Spleen (tissue), 11 donors: ENCODE data around the gene KIF26B. TPM values are rescaled to one million over a fixed set of nuclear protein-coding genes. Genes with fewer than 3 reads are reported as not detected.

Experiments
- DNase-seq: peaks from one replicate; pipeline ENCODE4 v3.0.0-alpha.2; 2020
- H3K27ac ChIP-seq, 8 donors: fragments of 200-600 bp; sonication (generic) in 7 of 8; 1 replicate in 4 of 8; 2 replicates in 4 of 8; pipeline versions ENCODE4 v1.5.0 to v1.8.0; 2016 to 2021; ENCODE audit warnings: inconsistent platforms in 4 of 8, mild to moderate bottlenecking in 4 of 8, moderate library complexity in 1 of 8
- H3K27me3 ChIP-seq, 7 donors: fragments of 200-600 bp; sonication (generic) in 6 of 7; replicated peaks in 1 of 7; 1 replicate in 4 of 7; 2 replicates in 3 of 7; pipeline versions ENCODE4 v1.5.0 to v1.8.0; 2016 to 2021; ENCODE audit warnings: inconsistent platforms in 3 of 7, mild to moderate bottlenecking in 1 of 7
- H3K36me3 ChIP-seq, 6 donors: fragments of 200-600 bp; sonication (generic) in 5 of 6; 1 replicate in 4 of 6; 2 replicates in 2 of 6; pipeline versions ENCODE4 v1.5.0 to v1.8.0; 2016 to 2021; ENCODE audit warnings: inconsistent platforms in 2 of 6
- H3K4me1 ChIP-seq, 6 donors: fragments of 200-600 bp; sonication (generic) in 5 of 6; 1 replicate in 3 of 6; 2 replicates in 3 of 6; pipeline versions ENCODE4 v1.5.0 to v1.8.0; 2016 to 2021; ENCODE audit warnings: inconsistent platforms in 3 of 6
- H3K4me3 ChIP-seq, 8 donors: fragments of 200-600 bp; sonication (generic) in 7 of 8; 1 replicate in 4 of 8; 2 replicates in 4 of 8; pipeline versions ENCODE4 v1.5.0 to v1.8.0; 2016 to 2021; ENCODE audit warnings: inconsistent platforms in 4 of 8, mild to moderate bottlenecking in 4 of 8, moderate library complexity in 2 of 8
- H3K9me3 ChIP-seq, 8 donors: fragments of 200-600 bp; sonication (generic) in 7 of 8; 1 replicate in 4 of 8; 2 replicates in 4 of 8; pipeline versions ENCODE4 v1.5.0 to v1.8.0; 2016 to 2021; ENCODE audit warnings: inconsistent platforms in 4 of 8
- POLR2A ChIP-seq, 3 donors: fragments of 450-650 bp; IDR thresholded peaks; one replicate each; pipeline ENCODE4 v1.5.1; 2017; ENCODE audit warnings: antibody characterized with exemption in 3 of 3, mild to moderate bottlenecking in 1 of 3
- POLR2AphosphoS5 ChIP-seq, 3 donors: sonication (generic); formaldehyde crosslinking; IDR thresholded peaks; one replicate each; pipeline ENCODE4 v1.5.1; 2017; ENCODE audit warnings: antibody characterized with exemption in 3 of 3
- WGBS, 5 donors: extraction: QIAGEN DNeasy Blood & Tissue Kit in 3 of 5; methylation state at CpG; one replicate each; pipeline versions ENCODE4 v1.1.5 to v1.1.7; 2013 to 2018; 5-methylcytosine and 5-hydroxymethylcytosine counted together
- intact Hi-C: fragments of 100-400 bp; cut with DNase I; formaldehyde crosslinking; loops from one replicate; pipeline ENCODE4 v1.15.0; 2023; ENCODE audit warnings: low total_unique reads
- polyA plus RNA-seq, 3 donors: library from polyadenylated mRNA; stranded (reverse); fragments of 200-250 nt; gene quantifications; one replicate each; pipeline ENCODE4 v1.2.1, GENCODE V29; 2013
- total RNA-seq, 7 donors: library from RNA; depleted of rRNA in 3 of 7; stranded (reverse); fragments of >200 nt in 3 of 7; fragmentation: NEBNext Ultra II Directional in 4 of 7; extraction: Animal tissue kit (Norgen Biotek cat#: 25700) in 4 of 7; gene quantifications; one replicate each; pipeline versions ENCODE4 v1.1.0 to v1.2.1, GENCODE V29; 2016 to 2021
- TF ChIP-seq, protein P1 (sequence below), 11 experiments: fragments of 200-600 bp in 7 of 11; fragments of 450-650 bp in 4 of 11; sonication (generic) in 4 of 11; IDR thresholded peaks in 8 of 11; conservative IDR thresholded peaks in 3 of 11; 1 replicate in 7 of 11; 2 replicates in 4 of 11; pipeline versions ENCODE4 v1.4.0 to v1.8.0; 2016 to 2021; ENCODE audit warnings: antibody characterized with exemption in 11 of 11, inconsistent platforms in 4 of 11, mild to moderate bottlenecking in 1 of 11
- donor health status: healthy with polysubstance abuse.
- donor health status: DM: no; HTN: no; CAD: no; lungs with moderate emphysema.
- donor health status: DM: no; HTN: no; CAD: no.
- donor health status: Bipolar disorder and iron deficiency.
- donor health status: healthy.
- donor health status: DM: no; HTN: no; CAD: no.
- donor health status: DM: yes; HTN: yes; CAD: no.

KIF26B gene
- total and polyA plus RNA-seq, 10 donors, result 0.07 to 4.5 (median 0.60) TPM; not detected in 1

DNA sequence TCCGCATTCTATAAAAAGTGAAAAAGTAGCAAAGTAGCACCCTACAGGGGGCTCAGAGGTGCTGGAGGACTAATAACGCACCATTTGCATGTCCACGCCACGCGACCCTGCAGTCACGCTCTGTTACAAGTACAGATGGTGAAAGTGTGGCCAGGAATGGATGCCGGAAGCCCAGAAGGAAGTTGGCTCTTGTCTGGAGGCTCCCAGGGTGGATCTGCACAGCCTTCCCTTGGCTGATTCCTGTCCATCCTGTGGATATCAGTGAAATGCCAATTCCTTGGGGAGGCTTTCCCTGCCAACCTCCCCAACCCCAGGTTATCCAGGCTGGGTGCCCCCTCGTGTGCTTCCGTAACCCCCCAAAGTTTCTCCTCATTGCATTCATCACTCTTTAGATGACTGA is 396.8 kb downstream of the KIF26B start:
- 88 to 97% (median 94%) methylated on average over 9 of the region's 9 CpGs for WGBS, 5 donors
- H3K27me3 ChIP-seq, result peaks cover 0 to 4% (median 0%) of the 10 kb centered on the region in 7 donors
- intact Hi-C loops, result no loop called here
- no peak for DNase-seq
- peaks cover 0 to 3% (median 0%) of the 10 kb centered on the region in 8 donors for H3K9me3 ChIP-seq
- no peak overlapping the region for H3K27ac ChIP-seq
- no peaks in the 10 kb centered on the region for H3K4me1 ChIP-seq
- H3K36me3 ChIP-seq, result no peaks in the 10 kb centered on the region
- TF ChIP-seq POLR2A (IDR thresholded peaks at IDR 0.05) (no peak), POLR2AphosphoS5 (IDR thresholded peaks at IDR 0.05) (no peak)
- TF ChIP-seq, protein P1, sequence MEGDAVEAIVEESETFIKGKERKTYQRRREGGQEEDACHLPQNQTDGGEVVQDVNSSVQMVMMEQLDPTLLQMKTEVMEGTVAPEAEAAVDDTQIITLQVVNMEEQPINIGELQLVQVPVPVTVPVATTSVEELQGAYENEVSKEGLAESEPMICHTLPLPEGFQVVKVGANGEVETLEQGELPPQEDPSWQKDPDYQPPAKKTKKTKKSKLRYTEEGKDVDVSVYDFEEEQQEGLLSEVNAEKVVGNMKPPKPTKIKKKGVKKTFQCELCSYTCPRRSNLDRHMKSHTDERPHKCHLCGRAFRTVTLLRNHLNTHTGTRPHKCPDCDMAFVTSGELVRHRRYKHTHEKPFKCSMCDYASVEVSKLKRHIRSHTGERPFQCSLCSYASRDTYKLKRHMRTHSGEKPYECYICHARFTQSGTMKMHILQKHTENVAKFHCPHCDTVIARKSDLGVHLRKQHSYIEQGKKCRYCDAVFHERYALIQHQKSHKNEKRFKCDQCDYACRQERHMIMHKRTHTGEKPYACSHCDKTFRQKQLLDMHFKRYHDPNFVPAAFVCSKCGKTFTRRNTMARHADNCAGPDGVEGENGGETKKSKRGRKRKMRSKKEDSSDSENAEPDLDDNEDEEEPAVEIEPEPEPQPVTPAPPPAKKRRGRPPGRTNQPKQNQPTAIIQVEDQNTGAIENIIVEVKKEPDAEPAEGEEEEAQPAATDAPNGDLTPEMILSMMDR (IDR thresholded peaks at IDR 0.05 in 8 of 11, conservative IDR thresholded peaks at IDR 0.05 in 3 of 11), result no peak
- no peak overlapping the region for H3K4me3 ChIP-seq

DNA sequence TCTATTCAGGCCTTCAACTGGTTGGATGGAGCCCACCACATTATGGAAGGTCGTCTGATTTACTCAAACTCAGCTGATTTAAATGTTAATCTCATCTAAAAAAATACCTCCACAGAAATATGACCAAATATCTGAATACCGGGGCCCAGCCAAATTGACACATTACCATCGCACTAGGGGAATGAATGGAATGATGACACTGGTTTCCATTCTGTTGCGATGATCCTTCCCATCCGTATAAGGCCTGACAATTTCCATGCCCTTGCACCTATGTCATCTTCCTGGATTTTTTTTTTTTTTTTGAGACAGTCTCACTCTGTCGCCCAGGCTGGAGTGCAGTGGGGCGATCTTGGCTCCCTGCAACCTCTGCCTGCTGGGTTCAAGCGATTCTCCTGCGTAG is 397.5 kb downstream of the KIF26B start:
- no peak overlapping the region for H3K27ac ChIP-seq
- 84 to 97% (median 85%) methylated on average over 9 of the region's 9 CpGs for WGBS, 5 donors
- H3K27me3 ChIP-seq, result peaks cover 0 to 4% (median 0%) of the 10 kb centered on the region in 7 donors
- H3K9me3 ChIP-seq, result peaks cover 0 to 3% (median 0%) of the 10 kb centered on the region in 8 donors
- TF ChIP-seq POLR2AphosphoS5 (IDR thresholded peaks at IDR 0.05) (no peak), POLR2A (IDR thresholded peaks at IDR 0.05) (no peak)
- TF ChIP-seq, protein P1 (IDR thresholded peaks at IDR 0.05 in 8 of 11, conservative IDR thresholded peaks at IDR 0.05 in 3 of 11), result no peak
- intact Hi-C loops, result no loop called here
- H3K36me3 ChIP-seq, result no peaks in the 10 kb centered on the region
- H3K4me3 ChIP-seq, result no peak overlapping the region
- H3K4me1 ChIP-seq, result no peaks in the 10 kb centered on the region
- DNase-seq, result no peak

DNA sequence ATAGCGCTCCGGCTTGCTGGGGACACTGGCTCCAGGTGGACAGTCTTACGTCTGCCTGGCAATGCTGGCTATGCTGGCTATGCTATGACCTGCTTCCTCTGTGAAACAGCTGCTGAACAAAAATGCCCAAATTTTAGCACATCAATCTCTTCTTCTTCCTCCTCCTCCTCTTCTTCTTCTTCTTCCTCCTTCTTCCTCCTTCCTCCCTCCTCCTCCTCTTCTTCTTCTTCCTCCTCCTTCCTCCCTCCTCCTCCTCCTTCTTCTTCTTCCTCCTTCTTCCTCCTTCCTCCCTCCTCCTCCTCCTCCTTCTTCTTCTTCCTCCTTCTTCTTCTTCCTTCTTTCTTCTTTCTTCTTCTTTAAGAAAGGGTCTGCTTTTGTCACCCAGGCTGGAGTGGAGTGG is 401.3 kb downstream of the KIF26B start:
- intact Hi-C loops, result no loop called here
- no peak for DNase-seq
- 91 to 100% (median 96%) methylated on average over 3 of the region's 3 CpGs for WGBS, 5 donors
- Histone ChIP-seq H3K27ac (no peak overlapping the region), H3K4me3 (no peak overlapping the region), H3K4me1 (no peaks in the 10 kb centered on the region), H3K36me3 (no peaks in the 10 kb centered on the region), H3K27me3 (peaks cover 0 to 4% (median 0%) of the 10 kb centered on the region in 7 donors), H3K9me3 (peaks cover 0 to 3% (median 0%) of the 10 kb centered on the region in 8 donors)
- no peak for TF ChIP-seq POLR2AphosphoS5 (IDR thresholded peaks at IDR 0.05)
- no peak for TF ChIP-seq POLR2A (IDR thresholded peaks at IDR 0.05)
- TF ChIP-seq, protein P1 (IDR thresholded peaks at IDR 0.05 in 8 of 11, conservative IDR thresholded peaks at IDR 0.05 in 3 of 11), result no peak

DNA sequence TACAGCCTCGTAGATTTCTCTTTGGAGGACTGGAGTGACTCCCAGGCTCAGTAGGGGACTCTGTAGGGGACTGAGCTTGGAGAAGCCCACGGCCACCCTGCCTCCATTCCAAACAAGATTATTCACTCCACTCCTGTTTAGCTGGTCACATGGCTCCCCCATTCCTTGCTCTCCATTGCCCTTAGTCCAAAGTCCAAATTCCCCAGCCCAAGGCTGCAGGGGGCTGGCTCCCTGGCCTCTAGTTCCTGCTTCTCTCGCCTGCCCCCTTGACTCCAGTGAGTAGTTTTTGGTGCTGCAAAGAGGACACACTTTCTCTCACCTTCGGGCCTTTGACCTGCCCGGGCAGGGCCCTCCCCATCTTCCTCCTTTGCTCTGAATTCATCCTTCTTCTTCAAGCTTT is 403.3 kb downstream of the KIF26B start:
- WGBS, 5 donors, result 82 to 94% (median 85%) methylated on average over 5 of the region's 5 CpGs

More for the DNA sequence above, 403.3 kb downstream of the KIF26B start:
- Histone ChIP-seq H3K27ac (no peak overlapping the region), H3K4me3 (no peak overlapping the region), H3K36me3 (no peaks in the 10 kb centered on the region), H3K4me1 (no peaks in the 10 kb centered on the region), H3K9me3 (no peaks in the 10 kb centered on the region), H3K27me3 (peaks cover 0 to 4% (median 0%) of the 10 kb centered on the region in 7 donors)
- TF ChIP-seq, protein P1 (IDR thresholded peaks at IDR 0.05 in 8 of 11, conservative IDR thresholded peaks at IDR 0.05 in 3 of 11), result no peak
- TF ChIP-seq POLR2A (IDR thresholded peaks at IDR 0.05), result no peak
- TF ChIP-seq POLR2AphosphoS5 (IDR thresholded peaks at IDR 0.05), result no peak
- DNase-seq, result no peak
- intact Hi-C loops, result no loop called here
